ENCODE measurements around the gene LSM2.

- TF ChIP-seq CTCF (IDR thresholded peaks at IDR 0.05) (no peak), EZH2 (IDR thresholded peaks at IDR 0.05; ENCODE audit: borderline replicate concordance, insufficient read depth, low read depth, low read length, poor library complexity, severe bottlenecking) (no peak)
These were observed 29.1 kb downstream of the LSM2 start for GRCh38 chr6:31777667-31778050.
